Cardiac muscle cell (in vitro differentiated cells and primary cell): ENCODE data around the gene CCDC85C. TPM values are rescaled to one million over a fixed set of nuclear protein-coding genes. Genes with fewer than 3 reads are reported as not detected.

Experiments
- DNase-seq, 2 donors: peaks; one replicate each; pipeline versions ENCODE4 v3.0.0 to v3.0.0-alpha.2; 2010 to 2017; ENCODE audit warnings: low read depth in 1 of 2, low spot score in 1 of 2
- H3K27ac ChIP-seq: fragments of 200-600 bp; sonication (generic); 2 replicates; pipeline ENCODE4 v1.5.1; 2016
- H3K27me3 ChIP-seq: fragments of 200-600 bp; sonication (generic); 2 replicates; pipeline ENCODE4 v1.6.0; 2016; ENCODE audit warnings: control low read depth
- H3K36me3 ChIP-seq: fragments of 200-600 bp; sonication (generic); 2 replicates; pipeline ENCODE4 v1.5.1; 2016; ENCODE audit warnings: control low read depth
- H3K4me1 ChIP-seq: fragments of 200-600 bp; sonication (generic); 2 replicates; pipeline ENCODE4 v1.8.1; 2017; ENCODE audit warnings: low read depth, mild to moderate bottlenecking, mixed run types
- H3K4me3 ChIP-seq: fragments of 200-600 bp; sonication (generic); 2 replicates; pipeline ENCODE4 v1.5.1; 2016; ENCODE audit warnings: mild to moderate bottlenecking
- H3K9me3 ChIP-seq: fragments of 200-600 bp; sonication (generic); 2 replicates; pipeline ENCODE4 v1.5.1; 2017; ENCODE audit warnings: low read depth, mild to moderate bottlenecking, control low read depth
- CTCF ChIP-seq: IDR thresholded peaks from 2 replicates; pipeline ENCODE4 v1.5.1; 2012; ENCODE audit warnings: low read depth, mild to moderate bottlenecking, low read length
- polyA plus RNA-seq: library from polyadenylated mRNA; unstranded; fragments of >200 nt; fragmentation: Nextera tagmentation; extraction: Ambion mirVana; gene quantifications from 2 replicates; pipeline ENCODE4 v1.2.1, GENCODE V29; 2016
- total RNA-seq: library from RNA; depleted of rRNA; stranded (reverse); fragments of >200 nt; gene quantifications from 2 replicates; pipeline ENCODE4 v1.2.3, GENCODE V29; 2016

CCDC85C gene
- total and polyA plus RNA-seq, 2 experiments from 2014 or later, result 39.6 to 45.7 TPM

GRCh38 chr14:99479160-99479905 lies 124.7 kb downstream of the CCDC85C start:
- Histone ChIP-seq H3K4me1 (peaks cover 23% of the 10 kb centered on the region), H3K9me3 (no peaks in the 10 kb centered on the region), H3K36me3 (no peaks in the 10 kb centered on the region), H3K27me3 (no peaks in the 10 kb centered on the region), H3K4me3 (peak overlapping the region; percentile 80), H3K27ac (peak overlapping the region; percentile 94)
- no peak for DNase-seq
- TF ChIP-seq CTCF, result no peak

- Histone ChIP-seq H3K36me3 (no peaks in the 10 kb centered on the region), H3K4me3 (no peak overlapping the region), H3K9me3 (no peaks in the 10 kb centered on the region), H3K27ac (no peak overlapping the region), H3K27me3 (no peaks in the 10 kb centered on the region), H3K4me1 (peaks cover 23% of the 10 kb centered on the region)
- no peak for TF ChIP-seq CTCF
- no peak for DNase-seq
These were observed 125.9 kb downstream of the CCDC85C start for GRCh38 chr14:99478128-99478527.

GRCh38 chr14:99476864-99477263 lies 127.1 kb downstream of the CCDC85C start:
- DNase-seq, result peak in 1 of 2 donors; percentile 43
- Histone ChIP-seq H3K36me3 (no peaks in the 10 kb centered on the region), H3K4me1 (peaks cover 16% of the 10 kb centered on the region), H3K27me3 (no peaks in the 10 kb centered on the region), H3K27ac (no peak overlapping the region), H3K4me3 (no peak overlapping the region), H3K9me3 (no peaks in the 10 kb centered on the region)
- TF ChIP-seq CTCF, result no peak

- Histone ChIP-seq H3K27me3 (no peaks in the 10 kb centered on the region), H3K27ac (no peak overlapping the region), H3K9me3 (no peaks in the 10 kb centered on the region), H3K4me3 (no peak overlapping the region), H3K4me1 (peaks cover 16% of the 10 kb centered on the region), H3K36me3 (no peaks in the 10 kb centered on the region)
- no peak for TF ChIP-seq CTCF
- DNase-seq, result peak in 1 of 2 donors; percentile 42
These were observed 128.3 kb downstream of the CCDC85C start for GRCh38 chr14:99475660-99476059.

- Histone ChIP-seq H3K36me3 (no peaks in the 10 kb centered on the region), H3K27me3 (no peaks in the 10 kb centered on the region), H3K4me1 (peaks cover 17% of the 10 kb centered on the region), H3K9me3 (no peaks in the 10 kb centered on the region), H3K4me3 (no peak overlapping the region), H3K27ac (peak overlapping the region; percentile 7)
- DNase-seq, result peak; percentile 36 to 68
- peak; percentile 28 for TF ChIP-seq CTCF
These were observed 128.8 kb downstream of the CCDC85C start for GRCh38 chr14:99475179-99475578.
